GM06990 (cell line): ENCODE results near the gene TNS3.

Source experiments
- DNase-seq: peaks from one replicate; pipeline ENCODE4 v3.0.0-alpha.2; 2011; ENCODE audit not compliant: insufficient read length; ENCODE audit errors: extremely low read depth
- H3K27me3 ChIP-seq: replicated peaks from 2 replicates; pipeline ENCODE4 v1.6.0; 2011; ENCODE audit warnings: low read length; ENCODE audit not compliant: control insufficient read depth, insufficient read depth
- H3K36me3 ChIP-seq: 2 replicates; pipeline ENCODE4 v1.5.1; 2011; ENCODE audit warnings: low read length; ENCODE audit not compliant: control insufficient read depth, insufficient read depth
- H3K4me3 ChIP-seq: replicated peaks from 2 replicates; pipeline ENCODE4 v1.5.1; 2011; ENCODE audit warnings: low read depth, mild to moderate bottlenecking, control low read depth, low read length
- CTCF ChIP-seq: IDR thresholded peaks from 2 replicates; pipeline ENCODE4 v1.5.1; 2011; ENCODE audit warnings: low read length, control low read depth, mild to moderate bottlenecking, inconsistent platforms; ENCODE audit not compliant: insufficient read depth, poor library complexity, severe bottlenecking

Gene TNS3

GRCh38 chr7:47294556-47295222 lies 287.2 kb downstream of the TNS3 start:
- H3K27me3 ChIP-seq = no peaks in the 10 kb centered on the region
- no peaks in the 10 kb centered on the region for H3K36me3 ChIP-seq
- no peak for DNase-seq
- no peak for TF ChIP-seq CTCF
- H3K4me3 ChIP-seq = no peak overlapping the region

GRCh38 chr7:47293884-47294555 lies 287.9 kb downstream of the TNS3 start:
- no peak overlapping the region for H3K4me3 ChIP-seq
- H3K27me3 ChIP-seq = no peaks in the 10 kb centered on the region
- no peaks in the 10 kb centered on the region for H3K36me3 ChIP-seq
- no peak for DNase-seq
- TF ChIP-seq CTCF = no peak

- H3K4me3 ChIP-seq = no peak overlapping the region
- no peaks in the 10 kb centered on the region for H3K27me3 ChIP-seq
- no peak for TF ChIP-seq CTCF
- no peaks in the 10 kb centered on the region for H3K36me3 ChIP-seq
- DNase-seq = no peak
Observed at GRCh38 chr7:47292832-47293309, 289.0 kb downstream of the TNS3 start.

DNA sequence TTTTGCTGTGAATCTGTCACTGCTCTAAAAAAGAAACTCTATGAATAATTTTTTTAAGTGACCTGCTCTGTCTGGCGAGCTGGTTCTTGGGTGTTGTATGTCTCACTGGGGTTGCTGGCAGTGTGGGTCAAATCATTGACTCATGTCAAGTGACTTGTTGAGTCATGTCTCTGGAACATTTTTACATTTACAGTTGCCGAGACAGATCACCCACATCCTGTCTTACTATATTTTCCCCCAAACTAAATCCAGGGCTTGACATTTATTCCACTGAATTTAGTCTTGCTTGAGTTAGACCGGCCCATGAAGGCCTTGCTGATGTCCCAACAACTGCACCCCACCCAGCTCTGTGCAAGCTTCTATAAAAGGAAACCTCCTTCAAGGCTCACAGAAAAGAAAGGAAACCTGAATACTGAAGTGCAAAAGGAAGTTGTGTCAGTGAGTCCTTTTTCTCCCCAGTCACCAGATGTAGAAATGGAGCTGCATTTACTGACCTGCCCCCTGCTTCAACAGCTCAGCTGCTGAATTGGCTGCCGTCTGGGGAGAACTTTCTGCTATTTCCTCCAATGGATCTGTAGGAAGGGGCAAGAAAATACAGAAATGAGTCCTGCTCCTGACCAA lies 290.3 kb downstream of the TNS3 start:
- Histone ChIP-seq H3K27me3 (no peaks in the 10 kb centered on the region), H3K36me3 (no peaks in the 10 kb centered on the region), H3K4me3 (no peak overlapping the region)
- DNase-seq = peak; percentile 37
- TF ChIP-seq CTCF = no peak

- no peak for TF ChIP-seq CTCF
- no peaks in the 10 kb centered on the region for H3K27me3 ChIP-seq
Observed at GRCh38 chr7:47290867-47291266, 291.0 kb downstream of the TNS3 start.

More at GRCh38 chr7:47290867-47291266, 291.0 kb downstream of the TNS3 start:
- no peak for DNase-seq
- Histone ChIP-seq H3K4me3 (no peak overlapping the region), H3K36me3 (no peaks in the 10 kb centered on the region)
